GM06990 (cell line): ENCODE measurements around the gene PIANP.

Source experiments
- DNase-seq: peaks from one replicate; pipeline ENCODE4 v3.0.0-alpha.2; 2011; ENCODE audit not compliant: insufficient read length; ENCODE audit errors: extremely low read depth
- H3K27me3 ChIP-seq: replicated peaks from 2 replicates; pipeline ENCODE4 v1.6.0; 2011; ENCODE audit warnings: low read length; ENCODE audit not compliant: control insufficient read depth, insufficient read depth
- H3K36me3 ChIP-seq: 2 replicates; pipeline ENCODE4 v1.5.1; 2011; ENCODE audit warnings: low read length; ENCODE audit not compliant: control insufficient read depth, insufficient read depth
- H3K4me3 ChIP-seq: replicated peaks from 2 replicates; pipeline ENCODE4 v1.5.1; 2011; ENCODE audit warnings: low read depth, mild to moderate bottlenecking, control low read depth, low read length
- TF ChIP-seq, protein P1 (sequence below): IDR thresholded peaks from 2 replicates; pipeline ENCODE4 v1.5.1; 2011; ENCODE audit warnings: low read length, control low read depth, mild to moderate bottlenecking, inconsistent platforms; ENCODE audit not compliant: insufficient read depth, poor library complexity, severe bottlenecking

The PIANP gene

DNA sequence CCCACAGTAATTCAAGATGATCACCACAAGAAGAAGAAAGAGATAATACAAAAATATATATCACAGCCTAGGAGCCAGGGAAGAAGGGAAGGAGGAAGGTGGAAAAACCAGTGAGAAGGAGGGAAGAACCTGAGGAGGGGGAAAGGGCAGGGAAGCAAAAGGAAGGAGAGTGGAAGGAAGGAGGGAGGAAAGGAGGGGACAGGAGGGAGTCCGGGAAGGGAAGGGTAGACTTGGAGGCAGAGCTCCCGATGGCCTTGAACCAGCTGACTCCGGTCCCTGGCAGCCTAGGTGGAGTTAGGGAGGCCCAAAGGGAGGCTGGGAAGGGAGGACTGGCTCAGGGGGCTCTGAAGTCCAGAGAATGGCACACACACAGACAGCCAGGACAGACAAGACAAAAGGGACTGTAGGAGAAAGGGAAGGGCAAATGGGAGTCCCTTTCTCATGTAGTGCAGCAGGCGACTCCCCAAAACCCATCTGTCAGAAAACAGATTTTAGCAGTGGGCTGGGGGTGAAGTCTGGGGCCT lies 6.7 kb downstream of the PIANP start:
- no peak overlapping the region for H3K4me3 ChIP-seq
- H3K36me3 ChIP-seq: no peaks in the 10 kb centered on the region
- TF ChIP-seq, protein P1, sequence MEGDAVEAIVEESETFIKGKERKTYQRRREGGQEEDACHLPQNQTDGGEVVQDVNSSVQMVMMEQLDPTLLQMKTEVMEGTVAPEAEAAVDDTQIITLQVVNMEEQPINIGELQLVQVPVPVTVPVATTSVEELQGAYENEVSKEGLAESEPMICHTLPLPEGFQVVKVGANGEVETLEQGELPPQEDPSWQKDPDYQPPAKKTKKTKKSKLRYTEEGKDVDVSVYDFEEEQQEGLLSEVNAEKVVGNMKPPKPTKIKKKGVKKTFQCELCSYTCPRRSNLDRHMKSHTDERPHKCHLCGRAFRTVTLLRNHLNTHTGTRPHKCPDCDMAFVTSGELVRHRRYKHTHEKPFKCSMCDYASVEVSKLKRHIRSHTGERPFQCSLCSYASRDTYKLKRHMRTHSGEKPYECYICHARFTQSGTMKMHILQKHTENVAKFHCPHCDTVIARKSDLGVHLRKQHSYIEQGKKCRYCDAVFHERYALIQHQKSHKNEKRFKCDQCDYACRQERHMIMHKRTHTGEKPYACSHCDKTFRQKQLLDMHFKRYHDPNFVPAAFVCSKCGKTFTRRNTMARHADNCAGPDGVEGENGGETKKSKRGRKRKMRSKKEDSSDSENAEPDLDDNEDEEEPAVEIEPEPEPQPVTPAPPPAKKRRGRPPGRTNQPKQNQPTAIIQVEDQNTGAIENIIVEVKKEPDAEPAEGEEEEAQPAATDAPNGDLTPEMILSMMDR: no peak
- H3K27me3 ChIP-seq: no peaks in the 10 kb centered on the region
- DNase-seq: no peak

DNA sequence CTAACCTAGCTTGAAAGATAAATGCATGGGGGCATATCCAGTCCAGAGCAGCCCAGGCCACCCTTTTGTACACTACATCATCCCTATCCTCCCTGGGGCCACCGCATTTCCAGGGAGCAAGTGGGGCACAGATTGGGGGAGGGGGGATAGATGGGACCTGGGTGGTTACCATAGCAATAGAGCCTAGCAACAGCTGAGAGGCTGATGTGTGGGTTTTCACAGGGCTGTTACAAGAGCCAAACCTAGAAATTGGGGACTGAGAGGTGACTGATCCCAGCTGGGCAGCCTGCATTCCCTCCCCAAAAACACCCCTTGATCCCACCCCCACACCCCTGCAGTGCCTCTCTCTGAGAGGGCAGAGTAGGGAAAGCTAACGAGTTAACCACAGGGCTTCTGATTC lies 7.7 kb downstream of the PIANP start:
- H3K27me3 ChIP-seq: no peaks in the 10 kb centered on the region
- TF ChIP-seq, protein P1: no peak
- no peak for DNase-seq
- H3K36me3 ChIP-seq: no peaks in the 10 kb centered on the region
- H3K4me3 ChIP-seq: no peak overlapping the region

DNA sequence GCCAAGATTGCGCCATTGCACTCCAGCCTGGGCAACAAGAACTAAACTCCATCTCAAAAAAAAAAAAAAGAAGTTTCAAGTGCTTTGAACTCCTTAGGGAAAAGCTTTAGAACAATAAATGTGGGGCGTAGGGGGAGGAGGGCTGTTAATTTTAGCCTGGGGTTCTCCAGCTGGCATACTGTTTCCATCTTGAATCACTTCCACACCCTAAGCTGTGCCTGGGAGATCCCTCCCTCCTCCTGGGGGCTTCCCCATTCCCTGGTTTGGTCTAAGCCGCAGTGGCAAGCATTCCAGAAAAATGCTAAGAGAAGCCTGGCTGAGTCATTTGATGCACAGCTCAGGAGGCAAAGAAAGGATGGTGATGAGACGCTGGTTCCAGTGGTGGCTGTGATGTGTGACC lies 9.1 kb downstream of the PIANP start:
- no peak for DNase-seq
- H3K4me3 ChIP-seq: no peak overlapping the region
- TF ChIP-seq, protein P1: no peak
- no peaks in the 10 kb centered on the region for H3K36me3 ChIP-seq
- no peaks in the 10 kb centered on the region for H3K27me3 ChIP-seq

DNA sequence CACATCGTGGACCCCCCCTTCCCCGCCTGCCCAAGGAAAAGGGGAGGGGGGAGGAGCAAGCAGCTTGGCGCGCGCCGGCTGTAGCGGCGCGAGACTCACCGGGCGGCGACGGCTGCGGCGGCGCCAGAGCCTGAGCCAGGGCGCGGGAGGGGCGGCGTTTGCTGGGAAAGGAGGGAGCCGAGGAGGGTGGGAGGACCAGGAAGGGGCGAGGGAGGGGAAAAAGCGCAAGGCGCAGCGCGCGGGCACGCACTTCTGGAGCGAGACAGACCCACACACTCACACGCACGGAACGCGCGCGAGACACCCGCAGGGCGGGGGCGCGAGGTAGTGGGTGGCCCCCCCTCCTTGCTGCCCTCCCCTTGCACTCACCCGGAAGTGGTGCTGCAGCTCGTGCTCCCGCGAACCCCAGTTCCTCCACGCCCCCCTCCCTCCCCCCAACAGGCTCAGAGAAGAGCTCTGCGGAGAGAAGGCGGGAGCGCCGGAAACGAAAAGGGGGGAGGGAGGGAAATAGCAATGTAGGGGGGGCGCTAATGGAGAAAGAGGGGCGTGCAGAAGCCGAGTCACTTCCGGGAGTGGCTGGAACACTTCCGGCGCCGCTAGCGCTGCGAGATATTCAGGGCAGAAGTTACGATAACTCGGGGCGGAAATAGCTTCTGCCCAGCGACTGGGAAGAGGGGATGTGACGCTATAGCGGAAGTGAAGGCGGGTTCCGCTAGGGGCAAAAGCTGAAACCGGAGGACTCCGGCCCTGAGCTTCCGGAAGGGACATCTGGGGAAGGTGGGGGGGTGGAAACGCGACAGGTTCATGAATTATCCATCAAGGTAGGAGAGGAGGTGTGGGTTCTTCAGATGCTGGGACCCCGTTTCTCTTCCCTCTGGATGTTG lies 11.4 kb downstream of the PIANP start, which contains the start of gene ZNF384:
TSS of gene ZNF384 (minus strand) at position 377 of the 884 bp plus-strand sequence. CDS start 9,855 bp downstream, outside the sequence.
- peak; percentile 96 for DNase-seq
- no peaks in the 10 kb centered on the region; the same call in 1 of the 2 replicates for H3K36me3 ChIP-seq

GRCh38 chr12:6688543-6688998 lies 12.0 kb downstream of the PIANP start:
- no peaks in the 10 kb centered on the region; the same call in 1 of the 2 replicates for H3K36me3 ChIP-seq
- no peaks in the 10 kb centered on the region for H3K27me3 ChIP-seq
- TF ChIP-seq, protein P1: no peak
- DNase-seq: no peak
- peak overlapping the region; percentile 98 for H3K4me3 ChIP-seq

More for the DNA sequence above, 11.4 kb downstream of the PIANP start, which contains the start of gene ZNF384:
- Histone ChIP-seq H3K27me3 (no peaks in the 10 kb centered on the region), H3K4me3 (peak within 1 kb of the TSS; percentile 98)
- TF ChIP-seq, protein P1: no peak
